HepG2 (cell line): ENCODE measurements around the gene OSBPL2. TPM values are rescaled to one million over a fixed set of nuclear protein-coding genes. Genes with fewer than 3 reads are reported as not detected.

Experiments used
- AHR ChIP-seq: IDR thresholded peaks from 2 replicates; pipeline ENCODE4 v1.6.1; 2018; ENCODE audit warnings: missing genetic modification reagents, missing compliant biosample characterization
- BCL6 ChIP-seq: IDR thresholded peaks from 2 replicates; pipeline ENCODE4 v1.6.1; 2016; ENCODE audit warnings: missing genetic modification reagents, missing compliant biosample characterization
- GLI4 ChIP-seq: sonication (generic); formaldehyde crosslinking; IDR thresholded peaks from 2 replicates; pipeline ENCODE4 v1.5.1; 2020; ENCODE audit warnings: missing genetic modification reagents, mild to moderate bottlenecking, moderate library complexity, borderline replicate concordance
- IRF9 ChIP-seq: sonication (generic); formaldehyde crosslinking; IDR thresholded peaks from 2 replicates; pipeline ENCODE4 v1.8.0; 2022; ENCODE audit warnings: missing genetic modification reagents, mild to moderate bottlenecking, borderline replicate concordance
- MAFG ChIP-seq: sonication (generic); formaldehyde crosslinking; IDR thresholded peaks from 2 replicates; pipeline ENCODE4 v1.5.1; 2020; ENCODE audit warnings: mild to moderate bottlenecking, missing genetic modification reagents
- MLLT10 ChIP-seq: sonication (generic); formaldehyde crosslinking; IDR thresholded peaks from 2 replicates; pipeline ENCODE4 v1.4.0; 2020; ENCODE audit warnings: missing genetic modification reagents
- MTA3 ChIP-seq: sonication (generic); formaldehyde crosslinking; IDR thresholded peaks from 2 replicates; pipeline ENCODE4 v1.4.0; 2020; ENCODE audit warnings: missing genetic modification reagents
- PAX8 ChIP-seq: sonication (generic); formaldehyde crosslinking; IDR thresholded peaks from 2 replicates; pipeline ENCODE4 v1.8.0; 2022; ENCODE audit warnings: mild to moderate bottlenecking, missing genetic modification reagents, borderline replicate concordance
- SIN3B ChIP-seq: fragments of 150-350 bp; IDR thresholded peaks from 2 replicates; pipeline ENCODE4 v1.6.1; 2014; ENCODE audit warnings: low read length
- THAP11 ChIP-seq: IDR thresholded peaks from 2 replicates; pipeline ENCODE4 v1.6.1; 2016; ENCODE audit warnings: missing biosample characterization, missing genetic modification reagents
- TOE1 ChIP-seq: sonication (generic); formaldehyde crosslinking; IDR thresholded peaks from 2 replicates; pipeline ENCODE4 v1.4.0; 2020; ENCODE audit warnings: mild to moderate bottlenecking, missing genetic modification reagents
- ZBTB14 ChIP-seq: sonication (generic); formaldehyde crosslinking; IDR thresholded peaks from 2 replicates; pipeline ENCODE4 v1.4.0; 2020; ENCODE audit warnings: missing genetic modification reagents
- ZNF556 ChIP-seq: sonication (generic); formaldehyde crosslinking; IDR thresholded peaks from 2 replicates; pipeline ENCODE4 v1.4.0; 2020; ENCODE audit warnings: mild to moderate bottlenecking, missing genetic modification reagents, borderline replicate concordance
- ZNF687 ChIP-seq: sonication (generic); formaldehyde crosslinking; IDR thresholded peaks from 2 replicates; pipeline ENCODE4 v1.5.1; 2020; ENCODE audit warnings: mild to moderate bottlenecking, missing genetic modification reagents, moderate library complexity
- polyA plus RNA-seq, 8 experiments: library from polyadenylated mRNA; depleted of rRNA in 3 of 8; stranded (reverse) in 7 of 8; unstranded in 1 of 8; fragments of >200 nt; fragmentation: Illumina TruSeq in 4 of 8; extraction: Trizol in 4 of 8; gene quantifications; 2 replicates each; pipeline versions ENCODE4 v1.2.1 to v1.2.3, GENCODE V29; 2011 to 2016; ENCODE audit warnings: low read depth in 4 of 8, missing spikeins in 1 of 8, mixed read lengths in 1 of 8; ENCODE audit not compliant: insufficient read depth in 1 of 8
- total RNA-seq, 5 experiments: library from RNA; depleted of rRNA; stranded (reverse); fragments of >200 nt; fragmentation: Illumina TruSeq; extraction: Trizol; gene quantifications; 2 replicates each; pipeline ENCODE4 v1.2.3, GENCODE V29; 2016; ENCODE audit warnings: low read depth in 1 of 5
- TF ChIP-seq, protein P1 (sequence below): sonication (generic); formaldehyde crosslinking; conservative IDR thresholded peaks from 2 replicates; pipeline ENCODE4 v1.8.0; 2022; ENCODE audit warnings: mild to moderate bottlenecking, moderate library complexity, missing genetic modification reagents
- TF ChIP-seq, protein P2 (sequence below): sonication (generic); formaldehyde crosslinking; IDR thresholded peaks from 2 replicates; pipeline ENCODE4 v1.4.0; 2020; ENCODE audit warnings: missing genetic modification reagents, mild to moderate bottlenecking, borderline replicate concordance

The OSBPL2 gene
- total and polyA plus RNA-seq, 2 of the 13 experiments (the other 11 are each of a cell fraction or from before 2014, with no cell fraction given), result 18.5 to 37.4 TPM

DNA sequence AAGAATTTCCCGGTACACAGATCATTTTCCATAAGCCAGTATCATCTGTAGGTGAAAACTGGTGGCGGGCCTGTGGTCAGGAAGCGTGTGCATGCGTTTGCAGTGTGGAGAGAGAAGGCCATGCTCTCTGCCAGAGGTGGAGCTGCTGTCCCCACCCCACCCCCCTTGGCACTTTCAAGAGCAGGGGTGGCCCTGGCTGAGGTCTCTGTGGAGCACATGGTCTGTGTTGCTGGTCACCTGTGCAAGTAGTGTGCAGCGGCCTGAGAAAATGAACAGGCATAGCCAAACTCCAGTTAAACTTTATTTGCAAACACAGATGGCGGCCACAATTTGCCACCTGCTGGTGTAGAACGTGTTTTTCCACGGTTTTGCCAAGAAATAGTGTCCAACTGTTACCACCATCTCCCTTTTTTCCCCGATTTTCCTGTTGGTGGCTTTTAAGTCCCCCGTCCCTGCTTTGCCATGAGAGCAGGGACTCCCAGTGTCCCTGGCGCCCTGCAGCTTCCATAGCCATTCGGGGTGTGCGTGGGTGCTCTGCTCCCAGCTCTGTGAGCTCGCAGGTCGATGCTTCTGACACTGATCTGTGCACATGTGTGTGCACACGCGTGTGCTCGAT, 66.9 kb downstream of the OSBPL2 start (continued):
- TF ChIP-seq ZNF687 (CRISPR knock-in tag), result peak; percentile 76
- TF ChIP-seq PAX8 (CRISPR knock-in tag), result no peak
- TF ChIP-seq IRF9 (CRISPR knock-in tag), result no peak
- TF ChIP-seq ZNF556, result 0 out of 2 replicates have a peak, but pooled peaks have one; percentile 22
- TF ChIP-seq BCL6 (CRISPR knock-in tag), result 0 out of 2 replicates have a peak, but pooled peaks have one; percentile 6
- TF ChIP-seq AHR (CRISPR knock-in tag), result no peak
- no peak for TF ChIP-seq MLLT10
- no peak; the same call in 1 of the 2 replicates for TF ChIP-seq THAP11 (CRISPR knock-in tag)
- no peak for TF ChIP-seq SIN3B
- 0 out of 2 replicates have a peak, but pooled peaks have one; percentile 16 for TF ChIP-seq MAFG (CRISPR knock-in tag)
- no peak for TF ChIP-seq TOE1 (CRISPR knock-in tag)
- TF ChIP-seq, protein P1, sequence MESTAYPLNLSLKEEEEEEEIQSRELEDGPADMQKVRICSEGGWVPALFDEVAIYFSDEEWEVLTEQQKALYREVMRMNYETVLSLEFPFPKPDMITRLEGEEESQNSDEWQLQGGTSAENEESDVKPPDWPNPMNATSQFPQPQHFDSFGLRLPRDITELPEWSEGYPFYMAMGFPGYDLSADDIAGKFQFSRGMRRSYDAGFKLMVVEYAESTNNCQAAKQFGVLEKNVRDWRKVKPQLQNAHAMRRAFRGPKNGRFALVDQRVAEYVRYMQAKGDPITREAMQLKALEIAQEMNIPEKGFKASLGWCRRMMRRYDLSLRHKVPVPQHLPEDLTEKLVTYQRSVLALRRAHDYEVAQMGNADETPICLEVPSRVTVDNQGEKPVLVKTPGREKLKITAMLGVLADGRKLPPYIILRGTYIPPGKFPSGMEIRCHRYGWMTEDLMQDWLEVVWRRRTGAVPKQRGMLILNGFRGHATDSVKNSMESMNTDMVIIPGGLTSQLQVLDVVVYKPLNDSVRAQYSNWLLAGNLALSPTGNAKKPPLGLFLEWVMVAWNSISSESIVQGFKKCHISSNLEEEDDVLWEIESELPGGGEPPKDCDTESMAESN (CRISPR knock-in tag), result no peak
- no peak for TF ChIP-seq ZBTB14 (CRISPR knock-in tag)
- TF ChIP-seq, protein P2, sequence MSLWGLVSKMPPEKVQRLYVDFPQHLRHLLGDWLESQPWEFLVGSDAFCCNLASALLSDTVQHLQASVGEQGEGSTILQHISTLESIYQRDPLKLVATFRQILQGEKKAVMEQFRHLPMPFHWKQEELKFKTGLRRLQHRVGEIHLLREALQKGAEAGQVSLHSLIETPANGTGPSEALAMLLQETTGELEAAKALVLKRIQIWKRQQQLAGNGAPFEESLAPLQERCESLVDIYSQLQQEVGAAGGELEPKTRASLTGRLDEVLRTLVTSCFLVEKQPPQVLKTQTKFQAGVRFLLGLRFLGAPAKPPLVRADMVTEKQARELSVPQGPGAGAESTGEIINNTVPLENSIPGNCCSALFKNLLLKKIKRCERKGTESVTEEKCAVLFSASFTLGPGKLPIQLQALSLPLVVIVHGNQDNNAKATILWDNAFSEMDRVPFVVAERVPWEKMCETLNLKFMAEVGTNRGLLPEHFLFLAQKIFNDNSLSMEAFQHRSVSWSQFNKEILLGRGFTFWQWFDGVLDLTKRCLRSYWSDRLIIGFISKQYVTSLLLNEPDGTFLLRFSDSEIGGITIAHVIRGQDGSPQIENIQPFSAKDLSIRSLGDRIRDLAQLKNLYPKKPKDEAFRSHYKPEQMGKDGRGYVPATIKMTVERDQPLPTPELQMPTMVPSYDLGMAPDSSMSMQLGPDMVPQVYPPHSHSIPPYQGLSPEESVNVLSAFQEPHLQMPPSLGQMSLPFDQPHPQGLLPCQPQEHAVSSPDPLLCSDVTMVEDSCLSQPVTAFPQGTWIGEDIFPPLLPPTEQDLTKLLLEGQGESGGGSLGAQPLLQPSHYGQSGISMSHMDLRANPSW (CRISPR knock-in tag), result no peak
- TF ChIP-seq MTA3 (CRISPR knock-in tag), result no peak
- TF ChIP-seq GLI4 (CRISPR knock-in tag), result 0 out of 2 replicates have a peak, but pooled peaks have one; percentile 30
